Stomach (tissue), 9 donors: ENCODE data around the gene DOCK9. TPM values are rescaled to one million over a fixed set of nuclear protein-coding genes. Genes with fewer than 3 reads are reported as not detected.
A peak's percentile ranks its signal among the peaks of the same experiment; 100 is the strongest.

ENCODE experiments used
- DNase-seq, 2 donors: peaks; one replicate each; pipeline versions ENCODE4 v3.0.0 to v3.0.0-alpha.2; 2013 to 2019
- H3K27ac ChIP-seq, 5 donors: fragments of 200-600 bp in 4 of 5; sonication (generic) in 4 of 5; one replicate each; pipeline ENCODE4 v1.5.1; 2013 to 2019; ENCODE audit warnings: mild to moderate bottlenecking in 1 of 5, moderate library complexity in 1 of 5
- H3K27me3 ChIP-seq, 3 donors: fragments of 200-600 bp; sonication (generic); one replicate each; pipeline ENCODE4 v1.5.1; 2017 to 2019; ENCODE audit warnings: mixed run types in 1 of 3
- H3K36me3 ChIP-seq, 4 donors: fragments of 200-600 bp; sonication (generic); 1 replicate in 3 of 4; 2 replicates in 1 of 4; pipeline ENCODE4 v1.5.1; 2016 to 2019
- H3K4me1 ChIP-seq, 4 donors: fragments of 200-600 bp; sonication (generic); one replicate each; pipeline ENCODE4 v1.5.1; 2016 to 2019
- H3K4me3 ChIP-seq, 4 donors: fragments of 200-600 bp; sonication (generic) in 3 of 4; one replicate each; pipeline ENCODE4 v1.5.1; 2016 to 2019; ENCODE audit warnings: mild to moderate bottlenecking in 1 of 4
- H3K9me3 ChIP-seq, 4 donors: fragments of 200-600 bp; sonication (generic); one replicate each; pipeline ENCODE4 v1.5.1; 2016 to 2019
- EP300 ChIP-seq: sonication (generic); formaldehyde crosslinking; IDR thresholded peaks from one replicate; pipeline ENCODE4 v1.6.1; 2017; ENCODE audit warnings: antibody characterized with exemption
- POLR2A ChIP-seq, 4 donors: fragments of 450-650 bp; IDR thresholded peaks; one replicate each; pipeline ENCODE4 v1.6.1; 2016; ENCODE audit warnings: antibody characterized with exemption in 4 of 4, control low read depth in 2 of 4, mild to moderate bottlenecking in 1 of 4, moderate library complexity in 1 of 4
- POLR2AphosphoS5 ChIP-seq, 3 donors: sonication (generic); formaldehyde crosslinking; IDR thresholded peaks; one replicate each; pipeline ENCODE4 v1.6.1; 2016; ENCODE audit warnings: antibody characterized with exemption in 3 of 3
- WGBS, 5 donors: extraction: QIAGEN DNeasy Blood & Tissue Kit in 3 of 5; methylation state at CpG; one replicate each; pipeline versions ENCODE4 v1.1.5 to v1.1.7; 2013 to 2018; 5-methylcytosine and 5-hydroxymethylcytosine counted together
- intact Hi-C: fragments of 100-400 bp; cut with DNase I; formaldehyde crosslinking; loops from one replicate; pipeline ENCODE4 v1.15.1; 2023; ENCODE audit warnings: low total_unique reads
- polyA plus RNA-seq, 3 donors: library from polyadenylated mRNA; stranded (reverse); fragments of 200-250 nt; gene quantifications; one replicate each; pipeline ENCODE4 v1.2.3, GENCODE V29; 2013
- total RNA-seq, 5 donors: library from RNA; depleted of rRNA; stranded (reverse); fragments of >200 nt; gene quantifications; one replicate each; pipeline versions ENCODE4 v1.1.0 to v1.2.3, GENCODE V29; 2014 to 2016
- TF ChIP-seq, protein P1 (sequence below), 7 experiments: fragments of 450-650 bp in 4 of 7; fragments of 200-600 bp in 3 of 7; sonication (generic) in 3 of 7; IDR thresholded peaks; one replicate each; pipeline ENCODE4 v1.5.1; 2016 to 2019; ENCODE audit warnings: antibody characterized with exemption in 7 of 7, control low read depth in 2 of 7, mild to moderate bottlenecking in 1 of 7
- donor health status: healthy with polysubstance abuse.
- donor health status: Bipolar disorder and iron deficiency.
- donor health status: healthy.

Gene DOCK9
- total and polyA plus RNA-seq, 8 donors = 8.7 to 97.9 (median 49.2) TPM

DNA sequence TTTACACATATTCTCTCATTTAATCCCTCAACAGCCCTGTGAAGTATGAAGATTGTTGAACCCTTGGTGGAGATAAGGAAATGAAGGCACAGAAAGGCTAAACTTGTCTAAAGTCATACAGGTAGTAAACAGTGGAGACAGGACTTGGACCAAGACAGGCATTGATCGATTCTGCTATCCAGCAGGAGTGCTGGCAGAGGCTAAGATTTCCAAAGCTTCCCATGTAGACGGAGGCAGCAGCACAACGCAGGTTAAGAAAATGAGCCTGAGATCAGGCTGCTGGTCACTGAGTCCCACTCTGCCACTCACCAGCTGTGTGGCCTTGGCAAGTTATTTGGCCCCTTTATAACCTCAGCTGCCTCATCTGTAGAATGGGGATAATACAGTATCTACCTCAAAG, 140.0 kb downstream of the DOCK9 start:
- DNase-seq = no peak
- peaks cover 0 to 16% (median 6%) of the 10 kb centered on the region in 4 donors for H3K36me3 ChIP-seq
- intact Hi-C loops = no loop called here
- 90 to 97% (median 94%) methylated on average over 2 to 3 of the region's 3 CpGs for WGBS, 5 donors
- no peak for TF ChIP-seq POLR2A (IDR thresholded peaks at IDR 0.05)
- H3K4me3 ChIP-seq = no peak overlapping the region
- H3K9me3 ChIP-seq = no peaks in the 10 kb centered on the region
- peaks cover 0 to 17% (median 0%) of the 10 kb centered on the region in 4 donors for H3K4me1 ChIP-seq
- no peak overlapping the region for H3K27ac ChIP-seq
- H3K27me3 ChIP-seq = no peaks in the 10 kb centered on the region

DNA sequence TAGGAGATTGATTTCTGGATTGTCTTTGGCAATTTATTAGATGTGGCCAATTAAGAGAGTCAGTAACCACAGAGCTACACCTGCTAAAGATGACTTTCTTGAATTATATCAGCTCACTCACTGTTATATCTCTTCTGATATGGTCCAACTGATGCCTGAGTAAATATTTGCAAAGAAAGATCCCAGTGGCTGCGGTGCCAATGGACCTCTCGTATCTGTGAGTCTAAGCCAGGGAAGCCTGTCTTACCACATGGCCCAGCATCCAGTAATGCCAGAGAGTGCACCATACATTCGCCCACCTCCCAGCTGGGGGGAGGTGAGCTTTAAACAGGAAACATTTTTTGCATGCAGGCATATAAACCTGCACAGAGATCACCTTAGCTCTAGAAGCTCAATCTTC, 142.7 kb downstream of the DOCK9 start:
- DNase-seq = no peak
- Histone ChIP-seq H3K27me3 (no peaks in the 10 kb centered on the region), H3K4me1 (peaks cover 0 to 17% (median 0%) of the 10 kb centered on the region in 4 donors), H3K9me3 (no peaks in the 10 kb centered on the region), H3K27ac (no peak overlapping the region), H3K4me3 (no peak overlapping the region), H3K36me3 (peaks cover 0 to 37% (median 24%) of the 10 kb centered on the region in 4 donors)
- WGBS, 5 donors = 33 to 66% (median 40%) methylated on average over 3 of the region's 3 CpGs
- intact Hi-C loops = no loop called here
- TF ChIP-seq POLR2AphosphoS5 (IDR thresholded peaks at IDR 0.05) (no peak), POLR2A (IDR thresholded peaks at IDR 0.05) (no peak), EP300 (no peak)
- TF ChIP-seq, protein P1, sequence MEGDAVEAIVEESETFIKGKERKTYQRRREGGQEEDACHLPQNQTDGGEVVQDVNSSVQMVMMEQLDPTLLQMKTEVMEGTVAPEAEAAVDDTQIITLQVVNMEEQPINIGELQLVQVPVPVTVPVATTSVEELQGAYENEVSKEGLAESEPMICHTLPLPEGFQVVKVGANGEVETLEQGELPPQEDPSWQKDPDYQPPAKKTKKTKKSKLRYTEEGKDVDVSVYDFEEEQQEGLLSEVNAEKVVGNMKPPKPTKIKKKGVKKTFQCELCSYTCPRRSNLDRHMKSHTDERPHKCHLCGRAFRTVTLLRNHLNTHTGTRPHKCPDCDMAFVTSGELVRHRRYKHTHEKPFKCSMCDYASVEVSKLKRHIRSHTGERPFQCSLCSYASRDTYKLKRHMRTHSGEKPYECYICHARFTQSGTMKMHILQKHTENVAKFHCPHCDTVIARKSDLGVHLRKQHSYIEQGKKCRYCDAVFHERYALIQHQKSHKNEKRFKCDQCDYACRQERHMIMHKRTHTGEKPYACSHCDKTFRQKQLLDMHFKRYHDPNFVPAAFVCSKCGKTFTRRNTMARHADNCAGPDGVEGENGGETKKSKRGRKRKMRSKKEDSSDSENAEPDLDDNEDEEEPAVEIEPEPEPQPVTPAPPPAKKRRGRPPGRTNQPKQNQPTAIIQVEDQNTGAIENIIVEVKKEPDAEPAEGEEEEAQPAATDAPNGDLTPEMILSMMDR (IDR thresholded peaks at IDR 0.05) = no peak

DNA sequence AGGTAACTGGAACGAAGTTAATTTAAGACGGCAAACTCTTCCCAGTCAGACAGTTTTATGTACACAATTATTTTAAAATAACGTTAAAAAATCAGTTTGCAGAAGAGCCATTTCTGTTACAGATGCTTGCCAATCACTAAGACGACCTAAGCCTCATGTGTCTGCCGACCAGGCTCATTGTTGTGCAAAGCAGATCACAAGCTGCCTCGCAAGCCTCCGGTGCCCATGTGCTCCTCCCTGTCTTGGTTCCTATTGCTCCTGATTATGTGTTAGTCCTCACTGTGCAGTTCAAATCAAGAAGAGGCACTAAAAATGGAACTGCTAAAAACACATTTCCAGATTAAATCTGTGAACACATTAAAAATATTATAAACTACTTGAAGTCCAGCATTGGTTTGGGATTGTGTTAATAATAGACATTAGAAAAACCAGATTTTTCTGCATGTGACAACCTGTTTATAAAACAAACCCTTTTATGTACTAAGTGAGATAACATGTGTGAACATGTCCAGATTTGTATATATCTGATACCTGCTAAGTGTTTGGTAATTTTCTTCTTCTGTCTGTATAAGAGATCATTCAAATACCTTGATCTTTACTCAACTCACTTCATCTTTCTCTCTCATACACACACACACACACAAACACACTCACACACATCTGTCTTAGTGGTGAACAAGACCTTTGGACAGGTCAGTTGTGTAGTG, 143.5 kb downstream of the DOCK9 start:
- Histone ChIP-seq H3K4me3 (no peak overlapping the region), H3K36me3 (peaks cover 0 to 44% (median 31%) of the 10 kb centered on the region in 4 donors), H3K27me3 (no peaks in the 10 kb centered on the region), H3K9me3 (no peaks in the 10 kb centered on the region), H3K27ac (no peak overlapping the region), H3K4me1 (peaks cover 0 to 12% (median 0%) of the 10 kb centered on the region in 4 donors)
- TF ChIP-seq POLR2A (IDR thresholded peaks at IDR 0.05) (no peak), POLR2AphosphoS5 (IDR thresholded peaks at IDR 0.05) (no peak)
- TF ChIP-seq, protein P1 (IDR thresholded peaks at IDR 0.05) = no peak
- DNase-seq = no peak
- intact Hi-C loops = no loop called here
- 78 to 86% (median 82%) methylated on average over 7 of the region's 7 CpGs for WGBS, 5 donors

DNA sequence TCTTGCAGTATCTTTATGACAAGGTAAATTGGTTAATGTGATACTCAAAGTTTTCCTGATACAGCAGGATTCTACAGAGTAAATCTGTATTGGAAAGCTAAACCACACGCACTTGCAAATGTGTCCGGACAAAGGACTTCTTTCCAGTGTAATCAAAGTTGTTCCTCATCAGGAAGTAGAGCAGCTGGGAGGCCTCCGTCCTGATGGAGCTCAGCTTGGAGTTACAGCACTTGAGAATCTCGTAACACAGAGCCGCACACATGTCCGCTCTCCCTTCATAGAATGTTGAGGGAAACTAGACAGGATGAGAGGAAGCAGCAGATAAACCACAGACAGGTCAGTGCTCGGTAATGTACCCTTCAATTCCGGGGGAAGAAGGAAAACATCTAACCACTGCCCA, 146.6 kb downstream of the DOCK9 start:
- H3K36me3 ChIP-seq = peaks cover 0 to 63% (median 57%) of the 10 kb centered on the region in 4 donors
- TF ChIP-seq POLR2A (IDR thresholded peaks at IDR 0.05) (no peak), EP300 (no peak), POLR2AphosphoS5 (IDR thresholded peaks at IDR 0.05) (no peak)
- TF ChIP-seq, protein P1 (IDR thresholded peaks at IDR 0.05) = no peak
- DNase-seq = peak in 1 of 2 donors; percentile 46
- H3K4me1 ChIP-seq = no peaks in the 10 kb centered on the region
- no peak overlapping the region for H3K4me3 ChIP-seq
- WGBS, 5 donors = 79 to 92% (median 80%) methylated on average over 8 of the region's 8 CpGs
- no peak overlapping the region for H3K27ac ChIP-seq
- no peaks in the 10 kb centered on the region for H3K9me3 ChIP-seq
- intact Hi-C loops = no loop called here
- no peaks in the 10 kb centered on the region for H3K27me3 ChIP-seq

DNA sequence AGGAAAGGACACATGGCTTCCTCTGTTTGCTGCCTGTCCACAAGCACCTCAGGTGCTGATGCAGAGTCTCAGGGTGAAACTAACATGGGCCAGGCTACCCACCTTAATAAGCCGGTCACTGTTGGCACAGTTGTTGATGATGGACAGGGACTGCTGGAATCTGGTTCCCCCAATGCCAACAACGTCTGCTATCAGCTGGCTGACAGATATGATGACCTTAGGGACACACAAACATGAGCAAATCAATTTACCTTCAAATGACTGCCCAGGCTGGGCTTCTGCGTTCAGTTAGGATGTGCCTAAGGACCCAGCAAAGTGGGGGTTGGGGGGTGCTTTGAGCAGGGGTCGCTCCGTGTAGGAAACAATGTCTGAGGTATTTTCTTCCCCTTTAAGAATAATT, 148.3 kb downstream of the DOCK9 start:
- peaks cover 0 to 71% (median 61%) of the 10 kb centered on the region in 4 donors for H3K36me3 ChIP-seq
- DNase-seq = no peak
- intact Hi-C loops = no loop called here
- H3K27ac ChIP-seq = no peak overlapping the region
- H3K9me3 ChIP-seq = no peaks in the 10 kb centered on the region
- 85 to 95% (median 92%) methylated on average over 5 of the region's 5 CpGs for WGBS, 5 donors
- TF ChIP-seq EP300 (no peak), POLR2AphosphoS5 (IDR thresholded peaks at IDR 0.05) (no peak), POLR2A (IDR thresholded peaks at IDR 0.05) (no peak)
- TF ChIP-seq, protein P1 (IDR thresholded peaks at IDR 0.05) = no peak
- no peaks in the 10 kb centered on the region for H3K4me1 ChIP-seq
- H3K27me3 ChIP-seq = no peaks in the 10 kb centered on the region
- H3K4me3 ChIP-seq = no peak overlapping the region
